C4-2B (cell line): ENCODE data around the gene C15orf39.

ENCODE experiments used
- CTCF ChIP-seq: fragments of 450-650 bp; conservative IDR thresholded peaks from 2 replicates; pipeline ENCODE4 v1.5.1; 2017; ENCODE audit warnings: mild to moderate bottlenecking
- ZFX ChIP-seq: fragments of 450-650 bp; IDR thresholded peaks from 2 replicates; pipeline ENCODE4 v1.6.1; 2017

DNA sequence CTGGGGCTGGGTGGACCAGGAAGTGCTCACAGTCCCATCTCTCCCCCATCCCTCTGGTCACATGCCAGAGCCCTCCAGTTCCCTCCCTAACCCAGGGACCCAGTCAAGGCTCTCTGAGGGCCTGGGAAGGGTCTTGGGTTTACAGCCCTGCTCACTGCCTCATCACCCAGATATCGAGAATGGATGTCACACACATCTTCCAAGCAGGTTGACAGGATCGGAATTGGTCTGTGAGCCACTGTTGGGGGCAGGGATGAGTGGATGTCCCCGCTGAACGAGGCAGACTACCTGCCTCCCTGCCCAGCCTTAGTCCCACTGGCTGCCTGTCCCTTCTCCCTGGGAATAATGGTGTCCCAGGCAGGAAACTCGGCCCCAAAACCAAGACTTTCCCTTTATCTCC is 36.5 kb downstream of the C15orf39 start:
- TF ChIP-seq CTCF (no peak), ZFX (no peak)
